ENCODE data around the gene CELF2. TPM values are rescaled to one million over a fixed set of nuclear protein-coding genes. Genes with fewer than 3 reads are reported as not detected.

The CELF2 gene
- total RNA-seq, 1 donor from 2014 or later: 29.3 TPM

- no peak for DNase-seq
These were observed 235.2 kb downstream of the CELF2 start for GRCh38 chr10:11252887-11253286.

- no peak for DNase-seq
These were observed 235.8 kb downstream of the CELF2 start for GRCh38 chr10:11253385-11254002.

DNA sequence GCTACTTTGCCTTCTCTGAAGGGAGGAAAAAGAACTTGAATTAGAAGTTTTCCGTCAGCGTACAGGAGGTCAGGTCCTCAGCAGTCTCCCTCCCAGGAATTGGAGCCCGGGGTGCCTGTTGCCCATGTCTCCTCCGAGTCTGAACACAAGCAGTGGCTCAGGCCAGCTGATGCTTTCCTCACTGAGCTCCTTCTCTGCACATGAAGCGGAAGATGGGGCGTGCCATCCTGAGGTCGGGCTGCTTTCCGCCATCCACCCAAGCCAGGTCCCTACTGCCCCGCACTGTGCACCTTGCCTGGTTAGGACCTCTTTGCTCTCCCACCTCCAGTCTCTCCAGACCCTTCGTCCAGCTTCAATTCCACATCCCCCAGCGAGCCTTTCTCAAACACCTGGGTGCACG lies 237.5 kb downstream of the CELF2 start:
- no peak for DNase-seq

- DNase-seq: no peak
These were observed 238.2 kb downstream of the CELF2 start for GRCh38 chr10:11255796-11256444.

- DNase-seq: no peak
These were observed 239.2 kb downstream of the CELF2 start for GRCh38 chr10:11256896-11257295.

DNA sequence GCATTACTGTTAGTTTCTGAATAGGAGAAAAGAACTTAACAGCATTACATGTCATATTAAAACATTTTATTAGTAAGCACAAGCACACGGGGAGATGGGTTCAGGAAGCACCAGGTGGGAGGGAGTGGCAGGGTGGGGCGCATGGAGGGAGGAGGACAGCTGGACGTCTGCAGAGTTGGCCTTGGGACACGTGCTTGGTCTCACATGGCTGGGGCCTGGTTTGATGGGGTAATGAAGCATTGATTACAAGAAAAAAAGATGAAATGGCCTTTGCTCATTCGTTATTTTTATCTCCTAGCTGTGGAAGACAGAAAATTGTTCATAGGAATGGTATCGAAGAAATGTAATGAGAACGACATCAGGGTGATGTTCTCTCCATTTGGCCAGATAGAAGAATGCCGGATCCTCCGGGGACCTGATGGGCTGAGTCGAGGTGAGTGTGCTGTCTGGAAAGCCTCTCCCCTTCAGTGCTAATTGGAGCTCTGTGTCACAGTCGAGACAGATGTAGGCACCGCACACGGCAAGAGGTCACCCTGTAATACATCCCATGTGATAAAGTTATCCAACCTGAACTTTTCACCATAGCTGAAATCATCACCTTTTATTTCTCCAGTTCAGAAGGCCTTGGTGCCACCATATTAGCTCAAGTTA lies 239.9 kb downstream of the CELF2 start:
- DNase-seq: no peak

DNA sequence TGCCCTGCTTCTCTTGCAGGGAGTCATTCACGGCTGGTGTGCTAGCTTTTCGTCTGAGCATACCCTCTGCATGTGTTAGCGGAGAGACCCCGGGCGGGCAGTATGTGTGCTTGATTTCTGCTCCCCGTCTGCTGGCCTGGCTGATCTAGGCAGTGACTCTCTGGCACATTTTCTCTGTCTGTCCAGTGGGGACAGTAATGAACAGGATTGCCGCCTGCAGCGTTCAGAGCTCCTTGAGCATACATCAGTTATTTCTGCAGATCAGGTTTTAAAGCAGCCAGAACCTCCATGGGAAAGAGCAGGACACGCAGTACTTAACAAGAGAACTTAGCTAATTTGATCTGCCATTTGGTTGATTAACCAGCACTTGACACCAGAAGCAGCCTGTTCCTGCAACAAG lies 242.5 kb downstream of the CELF2 start:
- DNase-seq: no peak

DNA sequence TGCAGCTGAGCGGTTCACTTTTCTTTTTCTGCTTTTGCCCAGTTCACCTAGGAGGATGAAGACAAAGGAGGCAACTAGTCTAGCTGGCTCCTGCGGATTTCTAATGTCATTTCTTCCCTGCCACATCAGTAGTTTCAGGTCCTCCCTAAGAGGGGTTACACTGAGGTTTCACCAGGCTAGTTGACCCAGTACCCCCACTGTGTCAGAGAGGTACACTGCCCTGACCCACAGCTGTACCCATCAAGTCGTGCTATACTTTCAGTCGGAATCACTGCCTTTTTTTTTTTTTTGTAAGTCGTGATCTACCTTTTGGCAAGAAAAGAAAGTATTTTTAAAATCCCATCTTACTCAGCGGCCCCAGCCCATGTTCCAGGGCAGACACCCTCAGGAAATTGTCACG lies 243.5 kb downstream of the CELF2 start:
- no peak for DNase-seq

DNA sequence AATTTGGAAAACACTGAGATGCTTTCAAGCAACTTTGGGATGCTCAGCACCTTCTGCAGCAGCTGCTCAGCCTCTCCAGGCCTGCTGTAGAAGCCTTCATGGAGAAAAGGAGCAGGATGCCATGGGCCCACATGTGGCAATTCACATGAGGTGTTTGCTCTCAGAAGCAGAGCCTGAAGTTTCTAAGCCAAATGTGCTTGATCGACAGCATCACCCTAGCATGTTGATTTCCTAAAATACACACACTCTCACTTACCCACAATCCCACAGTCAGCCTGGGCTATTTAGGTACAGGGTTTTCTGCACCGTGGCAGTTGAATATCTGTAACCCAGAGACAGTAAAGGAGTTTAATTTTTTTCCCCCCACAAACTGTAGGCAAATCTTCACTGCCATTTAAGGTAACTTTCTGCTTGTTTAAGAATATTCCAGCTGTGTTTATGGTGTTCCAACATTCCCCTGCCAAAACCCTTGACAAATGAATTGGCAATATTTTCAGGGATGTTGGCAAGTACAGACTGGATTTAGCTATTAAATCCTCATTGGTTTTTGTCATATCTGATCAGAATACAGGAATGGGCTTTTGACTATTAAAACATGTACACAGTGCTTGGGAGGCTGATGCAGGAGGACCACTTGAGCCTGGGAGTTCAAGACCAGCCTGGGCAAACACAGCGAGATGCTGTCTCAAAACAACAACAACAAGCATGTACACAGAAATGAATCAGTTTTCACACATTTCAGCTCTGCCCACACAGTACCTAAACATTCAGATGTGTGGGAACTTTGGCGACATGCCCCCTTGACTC lies 244.2 kb downstream of the CELF2 start:
- DNase-seq: no peak

- DNase-seq: no peak
These were observed 245.0 kb downstream of the CELF2 start for GRCh38 chr10:11262494-11263345.

DNA sequence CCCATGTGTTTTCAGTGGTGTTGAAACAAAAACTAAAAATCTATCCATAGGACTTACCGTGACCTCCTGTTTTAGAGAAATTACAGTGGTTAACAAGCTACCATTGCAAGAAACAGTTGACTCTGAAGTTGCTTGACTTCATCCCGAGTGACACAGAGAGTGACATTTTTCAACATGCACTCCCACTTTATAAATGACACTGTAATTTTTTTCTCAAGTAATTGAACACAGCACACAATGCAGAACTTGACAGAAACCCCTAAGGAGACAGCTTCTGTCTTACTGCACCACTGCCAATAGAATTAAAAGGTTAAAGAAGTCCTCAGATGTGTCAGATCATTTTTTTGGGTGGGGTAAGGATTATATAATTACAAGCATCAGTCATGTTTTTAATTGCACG lies 246.1 kb downstream of the CELF2 start:
- no peak for DNase-seq

GRCh38 chr10:11264296-11265048 lies 246.8 kb downstream of the CELF2 start:
- DNase-seq: peak; percentile 18

- DNase-seq: no peak
These were observed 247.8 kb downstream of the CELF2 start for GRCh38 chr10:11265484-11265883.

DNA sequence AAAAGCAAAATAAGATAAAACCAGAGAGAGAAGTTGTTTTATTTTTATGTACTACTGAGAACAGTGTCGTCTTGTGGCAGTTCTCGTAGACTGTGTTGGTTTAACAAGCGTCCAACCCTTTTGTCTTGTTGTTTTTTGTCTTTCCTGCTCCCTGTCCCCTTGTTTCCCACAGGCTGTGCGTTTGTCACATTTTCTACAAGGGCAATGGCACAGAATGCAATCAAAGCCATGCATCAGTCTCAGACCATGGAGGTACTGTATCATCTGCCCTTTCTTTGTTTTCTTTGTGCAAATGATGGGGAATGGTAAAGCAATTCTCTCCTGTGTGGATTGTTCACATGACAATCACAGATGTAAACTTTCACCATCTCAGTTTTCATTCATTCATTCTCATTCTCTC lies 248.8 kb downstream of the CELF2 start:
- DNase-seq: no peak

DNA sequence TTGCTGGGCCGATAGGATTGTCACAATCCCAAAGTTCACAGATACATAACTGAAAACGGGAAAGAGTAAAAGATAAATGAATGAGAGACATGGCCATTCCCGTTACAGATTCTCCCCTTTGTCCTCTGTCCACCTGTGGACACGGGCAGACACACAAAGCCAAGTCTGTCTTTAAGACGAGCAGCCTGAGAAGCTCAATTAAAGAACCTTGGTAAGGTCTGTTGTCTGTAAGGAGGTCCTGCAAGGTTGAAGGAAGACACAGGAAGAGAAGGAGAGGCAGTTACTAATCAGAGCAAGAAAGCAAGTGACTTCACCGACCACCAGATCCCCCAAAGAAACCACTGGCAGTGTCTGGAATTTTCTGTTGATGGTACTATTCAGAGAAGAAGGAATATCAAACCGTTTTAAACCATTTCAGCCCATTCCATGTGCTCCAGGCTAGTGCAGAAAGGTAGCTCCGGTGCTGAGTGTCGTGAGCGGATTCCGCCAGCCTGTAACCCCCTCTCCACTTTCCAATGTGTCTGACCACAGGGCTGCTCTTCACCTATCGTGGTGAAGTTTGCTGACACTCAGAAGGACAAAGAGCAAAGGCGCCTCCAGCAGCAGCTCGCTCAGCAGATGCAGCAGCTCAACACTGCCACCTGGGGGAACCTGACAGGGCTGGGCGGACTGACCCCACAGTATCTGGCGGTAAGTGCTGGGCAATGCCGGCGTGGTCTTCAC lies 252.6 kb downstream of the CELF2 start:
- DNase-seq: peak; percentile 46

DNA sequence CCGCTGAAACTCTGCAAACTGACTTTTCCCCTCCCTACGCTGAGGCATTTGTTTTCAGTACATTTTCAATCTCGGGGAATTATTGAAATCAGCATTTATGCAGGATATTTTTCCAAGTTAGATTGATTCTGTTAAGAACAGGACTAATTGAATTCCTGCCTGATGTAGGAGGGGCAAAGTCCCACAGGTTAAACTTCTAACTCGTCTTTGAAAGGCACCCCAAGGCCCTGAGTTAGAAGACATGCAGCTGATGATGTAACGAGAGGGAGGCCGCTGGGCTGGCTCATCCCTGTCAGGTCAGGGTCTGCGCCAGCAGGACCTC lies 253.1 kb downstream of the CELF2 start:
- no peak for DNase-seq

GRCh38 chr10:11272915-11273389 lies 255.3 kb downstream of the CELF2 start:
- DNase-seq: no peak

DNA sequence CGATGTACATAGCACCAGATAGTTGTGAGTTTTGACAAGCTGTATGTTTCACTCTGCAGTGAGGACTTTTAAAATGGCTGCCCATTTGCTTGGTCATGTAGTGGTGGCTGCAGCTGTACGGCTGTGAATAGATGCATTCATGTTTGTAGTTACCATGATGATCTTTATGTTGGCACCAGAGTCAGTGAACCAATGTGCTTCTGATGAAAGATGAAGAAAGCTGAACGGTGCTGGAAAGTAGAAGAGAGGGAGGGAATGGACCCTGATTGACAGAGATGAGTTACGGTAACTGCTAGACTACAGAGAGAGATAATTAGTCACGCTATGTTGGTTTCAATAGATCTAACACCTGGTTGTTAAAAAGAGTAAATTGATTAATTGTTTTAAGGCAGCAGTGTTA lies 256.8 kb downstream of the CELF2 start:
- DNase-seq: no peak

DNA sequence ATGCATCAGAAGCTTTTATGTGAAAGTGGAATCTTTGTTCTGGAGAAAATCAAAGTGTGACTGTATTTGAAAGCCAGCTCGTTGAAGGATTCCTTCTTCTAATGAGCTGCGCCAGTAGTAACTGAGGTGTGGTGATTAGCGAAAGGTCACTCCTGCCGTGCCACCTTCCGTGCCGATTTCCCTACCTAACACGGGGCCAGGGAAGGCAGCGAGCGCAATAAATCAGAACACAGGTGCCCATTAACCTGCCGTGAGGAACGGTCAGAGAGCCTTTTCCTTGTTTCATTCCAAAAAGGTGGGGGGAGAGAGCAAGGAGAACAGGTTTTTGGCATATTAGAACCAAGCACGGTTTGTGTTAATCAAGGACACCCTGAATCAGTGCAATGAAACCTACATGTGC lies 258.0 kb downstream of the CELF2 start:
- no peak for DNase-seq

- DNase-seq: no peak
These were observed 258.8 kb downstream of the CELF2 start for GRCh38 chr10:11276449-11276990.
